ENCODE results near the gene MED26.
A peak's percentile ranks its signal among the peaks of the same experiment; 100 is the strongest.

MED26 gene

DNA sequence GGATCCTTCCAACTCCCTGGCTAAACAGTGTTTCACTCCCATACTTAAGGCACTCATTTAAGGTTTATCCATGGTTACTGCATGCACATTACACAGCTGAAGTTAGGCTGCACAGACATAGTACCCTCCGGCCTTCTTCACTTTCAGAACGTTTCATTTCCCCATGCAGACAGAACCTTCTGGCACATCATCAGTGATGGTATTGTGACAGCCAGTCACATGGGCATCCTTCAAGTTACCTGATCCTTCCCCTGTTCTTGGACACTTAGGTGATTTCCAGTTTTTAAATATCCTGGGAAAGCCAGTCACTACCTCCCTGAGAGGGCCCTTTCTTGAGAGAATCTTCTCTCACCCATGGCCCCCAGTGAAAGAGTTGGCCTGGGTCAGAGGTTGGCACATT lies 22.8 kb upstream of the MED26 start:
- no peak for DNase-seq (ENCODE audit: low spot score)

DNA sequence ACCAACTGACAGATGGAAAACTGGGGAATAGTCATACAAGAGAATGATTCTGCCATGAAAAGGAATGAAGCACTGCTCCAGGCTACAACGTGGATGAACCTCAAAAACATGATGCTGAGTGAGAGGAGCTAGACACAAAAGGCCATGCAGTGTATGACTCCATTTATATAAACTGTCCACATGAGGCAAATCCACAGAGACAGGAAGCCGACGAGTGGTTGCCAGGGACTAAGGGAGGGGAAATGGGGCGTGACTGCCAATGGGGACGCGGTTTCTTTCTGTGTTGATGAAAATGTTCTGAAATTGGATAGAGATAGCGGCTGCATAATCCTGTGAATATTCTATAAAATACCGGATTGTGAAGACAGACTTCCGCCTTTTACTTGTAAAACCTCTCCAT lies 21.7 kb upstream of the MED26 start:
- DNase-seq (ENCODE audit: low spot score) = no peak

DNA sequence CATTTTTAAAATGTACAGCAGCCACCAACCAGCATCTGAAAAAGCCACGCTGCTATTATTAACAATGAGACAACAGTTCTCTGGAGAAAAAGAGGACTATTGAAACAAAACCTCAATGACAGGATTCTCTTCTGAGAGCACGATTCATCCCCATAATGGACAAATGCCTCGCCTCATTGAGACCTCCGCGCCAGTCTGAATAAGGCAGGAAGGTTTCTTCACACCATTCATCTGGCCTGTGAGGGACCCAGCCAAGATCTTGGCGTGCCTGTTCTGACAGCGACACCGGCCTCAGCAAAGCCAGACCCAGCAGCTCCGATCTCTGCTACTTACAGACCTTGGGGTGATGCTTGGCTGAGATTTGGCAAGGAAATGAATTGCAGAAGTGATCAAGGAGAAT lies 17.1 kb upstream of the MED26 start:
- DNase-seq (ENCODE audit: low spot score) = no peak

DNA sequence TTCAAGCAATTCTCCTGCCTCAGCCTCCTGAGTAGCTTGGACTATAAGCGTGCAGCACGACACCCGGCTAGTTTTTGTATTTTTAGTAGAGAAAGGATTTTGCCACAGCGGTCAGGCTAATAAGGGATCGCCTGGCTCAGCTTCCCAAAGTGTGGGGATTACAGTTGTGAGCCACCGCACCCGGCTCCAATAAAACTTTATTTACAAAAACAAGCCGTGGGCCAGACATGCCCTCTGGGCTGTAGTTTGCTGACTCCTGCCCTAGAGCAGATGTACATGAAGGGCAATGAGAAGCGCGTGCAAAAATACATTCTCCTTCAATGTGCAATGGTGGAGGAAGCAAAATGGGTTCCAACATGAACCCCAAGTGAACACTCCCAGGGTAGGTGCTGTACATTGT lies 13.7 kb upstream of the MED26 start:
- DNase-seq (ENCODE audit: low spot score) = no peak

DNA sequence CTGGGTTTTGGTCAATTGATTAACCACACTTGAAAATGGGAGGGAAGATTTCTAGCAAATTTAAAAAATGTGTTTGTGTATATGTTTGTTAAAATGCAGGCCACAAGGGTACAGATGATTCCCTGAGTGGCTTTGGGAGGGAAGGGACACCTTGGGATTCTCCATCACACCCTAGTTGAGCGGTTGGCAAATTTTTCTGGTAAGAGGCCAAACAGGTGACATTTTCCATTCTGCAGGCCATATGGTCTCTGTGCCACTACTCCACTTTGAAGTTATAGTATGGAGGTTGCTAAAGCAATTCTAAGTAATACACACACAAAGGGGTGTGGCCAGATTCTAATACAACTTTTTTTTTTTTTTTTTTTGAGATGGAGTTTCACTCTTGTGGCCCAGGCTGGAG lies 12.9 kb upstream of the MED26 start:
- no peak for DNase-seq (ENCODE audit: low spot score)

DNA sequence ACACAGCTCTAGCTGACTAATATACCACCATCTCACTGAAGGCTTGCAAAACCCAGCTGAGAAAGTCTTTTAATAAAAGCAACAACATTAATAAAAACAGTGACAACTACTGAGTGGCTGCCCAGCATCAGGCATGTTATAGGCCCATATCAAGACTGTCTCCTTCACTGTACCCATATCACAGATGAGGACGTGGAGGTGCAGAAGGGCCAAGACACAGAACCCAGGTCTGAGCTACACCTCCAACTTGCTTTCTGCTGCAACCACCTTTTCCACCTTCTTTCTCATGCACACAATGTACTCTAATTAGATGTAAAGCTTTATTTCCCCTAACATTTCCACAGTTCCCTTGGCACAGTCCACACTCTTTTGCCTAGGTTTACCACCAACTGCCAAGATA lies 10.7 kb upstream of the MED26 start:
- no peak for DNase-seq (ENCODE audit: low spot score)

DNA sequence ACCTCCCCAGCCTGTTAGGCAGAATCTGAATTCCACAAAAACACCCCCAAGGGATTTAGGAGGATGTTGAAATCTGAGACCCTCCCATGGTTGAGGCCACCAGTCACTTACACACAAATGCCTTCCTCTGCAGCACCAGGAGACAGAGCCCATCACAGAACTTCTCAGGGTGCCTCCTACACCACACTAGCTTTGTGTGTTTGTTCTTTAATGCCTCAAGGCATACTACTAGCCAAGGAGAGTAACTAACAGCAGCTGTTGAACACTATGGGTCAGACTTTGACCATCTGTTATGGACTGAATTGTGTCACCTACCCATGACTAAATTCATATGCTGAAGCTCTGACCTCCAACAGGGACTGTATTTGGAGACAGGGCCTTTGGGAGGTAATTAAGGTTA lies 9.5 kb upstream of the MED26 start:
- no peak for DNase-seq (ENCODE audit: low spot score)

DNA sequence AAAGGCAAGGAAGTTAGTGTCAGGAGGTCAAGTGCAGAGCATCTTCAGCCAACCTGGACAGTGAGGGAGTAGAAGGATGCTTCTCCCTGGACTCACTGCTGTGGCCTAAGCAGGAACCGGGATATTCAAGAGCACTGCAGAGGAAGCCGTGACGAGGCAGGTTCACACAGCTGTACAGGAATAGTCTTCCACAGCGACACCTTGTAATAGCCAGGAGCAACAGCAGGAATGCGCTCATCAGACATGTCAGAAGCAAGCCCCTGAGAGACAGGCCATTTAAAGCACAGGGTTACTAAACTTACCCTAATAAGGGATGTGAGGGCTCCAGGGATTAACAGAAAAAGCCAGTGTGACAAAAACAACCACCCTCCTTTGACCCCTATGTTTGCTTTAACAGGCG lies 3.5 kb upstream of the MED26 start:
- no peak for DNase-seq (ENCODE audit: low spot score)

DNA sequence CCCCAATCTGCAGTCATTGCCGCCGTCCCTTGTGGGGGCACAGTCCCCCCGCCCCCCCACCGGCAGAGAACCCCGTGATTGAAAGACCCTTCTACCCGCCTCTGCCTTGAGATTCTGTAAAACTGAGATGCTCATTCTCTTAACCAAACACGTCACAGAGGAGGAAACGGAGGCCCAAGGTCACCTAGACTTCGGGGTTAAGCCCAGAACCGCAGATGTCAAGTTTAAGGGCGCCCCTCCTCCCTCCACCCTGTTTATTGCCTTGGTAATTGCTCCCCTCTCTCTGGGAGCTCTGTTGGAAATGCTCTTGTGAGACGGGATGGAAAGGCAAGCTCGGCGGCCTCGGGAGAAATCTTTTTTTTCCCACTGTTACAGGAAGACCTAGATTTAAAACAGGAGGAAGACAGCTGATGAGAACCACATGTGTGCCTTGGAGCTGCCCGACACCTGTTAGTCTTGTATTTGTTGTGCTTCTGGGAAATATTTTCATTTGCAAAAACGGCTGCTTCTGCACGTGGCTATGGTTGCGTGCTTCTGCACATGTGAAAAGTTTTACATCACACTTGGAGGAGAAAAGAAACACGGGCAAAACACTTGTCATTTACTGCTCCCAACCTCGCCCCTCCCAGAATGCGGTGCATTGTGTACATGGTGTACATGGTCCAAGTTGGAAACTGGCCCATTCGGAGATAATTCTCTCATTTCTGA lies 1.1 kb upstream of the MED26 start:
- DNase-seq (ENCODE audit: low spot score) = peak; percentile 44

DNA sequence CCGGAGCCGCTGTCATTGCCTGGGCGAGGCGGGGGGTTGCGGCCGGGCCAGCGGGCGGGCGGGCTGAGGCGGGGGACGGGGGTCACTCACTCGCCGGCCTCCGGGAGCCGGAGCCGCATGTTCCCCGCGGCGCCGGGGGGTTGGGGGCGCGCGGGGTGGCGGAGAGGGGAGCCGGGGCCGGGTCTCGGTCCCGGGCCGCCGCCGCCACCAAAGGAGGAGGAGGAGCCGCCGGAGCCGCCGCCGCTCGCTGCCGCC lies 149 bp downstream of the MED26 start:
- DNase-seq (ENCODE audit: low spot score) = no peak

DNA sequence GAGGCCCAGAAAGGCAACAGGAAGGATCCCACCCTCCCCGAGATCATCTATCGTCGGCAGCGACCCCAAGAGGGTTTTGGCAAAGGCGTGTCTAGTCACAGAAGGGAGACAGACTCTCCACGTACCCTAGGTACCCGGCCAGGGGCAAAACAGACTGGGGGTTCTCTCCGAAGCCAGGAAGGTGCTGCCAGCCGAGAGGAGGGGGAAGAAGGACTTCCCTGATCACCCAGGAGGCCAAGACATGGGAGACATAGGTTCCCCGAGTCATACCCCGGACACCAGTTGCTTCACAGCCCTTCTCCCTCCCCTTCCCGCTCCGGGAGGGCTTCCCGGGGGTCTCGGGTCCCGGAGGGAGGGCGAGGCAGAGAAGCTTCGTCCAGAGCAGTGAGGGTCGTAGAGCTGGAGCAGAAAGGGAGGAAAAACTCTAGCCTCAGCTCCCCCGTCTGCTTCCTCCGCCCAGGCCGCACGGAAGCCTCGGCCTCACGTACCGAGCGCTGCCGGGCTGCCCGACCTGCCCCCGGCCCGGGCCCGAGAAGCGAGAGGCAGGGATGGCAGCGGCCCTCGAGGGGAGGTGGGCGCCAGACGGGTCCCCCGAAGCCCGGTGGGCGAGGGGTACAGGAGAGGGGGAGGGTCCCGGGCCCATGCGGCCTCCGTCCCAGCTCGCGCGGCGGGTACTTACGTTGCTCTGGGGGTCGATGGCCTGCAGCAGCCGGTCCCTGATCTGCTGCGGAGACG lies 644 bp downstream of the MED26 start:
- peak; percentile 22 for DNase-seq (ENCODE audit: low spot score)

DNA sequence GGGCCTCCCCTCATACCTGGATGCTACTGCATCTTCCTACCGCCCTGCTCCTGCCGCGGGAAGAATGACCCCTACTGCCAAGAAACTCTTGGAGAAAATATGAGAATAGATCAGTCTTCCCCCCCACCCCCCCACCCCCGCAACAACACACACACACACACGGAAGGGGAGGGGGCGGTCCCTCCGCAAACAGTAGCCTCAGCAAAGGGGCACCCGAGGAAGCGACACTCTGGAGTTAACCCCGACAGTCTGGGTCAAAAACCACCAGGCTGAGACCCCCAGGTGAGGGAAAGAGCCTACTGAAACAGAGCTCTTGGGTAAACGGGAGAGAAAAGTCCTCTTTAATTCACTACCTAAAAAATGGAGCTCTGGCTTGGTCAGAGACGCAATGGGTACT lies 1.2 kb downstream of the MED26 start:
- DNase-seq (ENCODE audit: low spot score) = no peak

DNA sequence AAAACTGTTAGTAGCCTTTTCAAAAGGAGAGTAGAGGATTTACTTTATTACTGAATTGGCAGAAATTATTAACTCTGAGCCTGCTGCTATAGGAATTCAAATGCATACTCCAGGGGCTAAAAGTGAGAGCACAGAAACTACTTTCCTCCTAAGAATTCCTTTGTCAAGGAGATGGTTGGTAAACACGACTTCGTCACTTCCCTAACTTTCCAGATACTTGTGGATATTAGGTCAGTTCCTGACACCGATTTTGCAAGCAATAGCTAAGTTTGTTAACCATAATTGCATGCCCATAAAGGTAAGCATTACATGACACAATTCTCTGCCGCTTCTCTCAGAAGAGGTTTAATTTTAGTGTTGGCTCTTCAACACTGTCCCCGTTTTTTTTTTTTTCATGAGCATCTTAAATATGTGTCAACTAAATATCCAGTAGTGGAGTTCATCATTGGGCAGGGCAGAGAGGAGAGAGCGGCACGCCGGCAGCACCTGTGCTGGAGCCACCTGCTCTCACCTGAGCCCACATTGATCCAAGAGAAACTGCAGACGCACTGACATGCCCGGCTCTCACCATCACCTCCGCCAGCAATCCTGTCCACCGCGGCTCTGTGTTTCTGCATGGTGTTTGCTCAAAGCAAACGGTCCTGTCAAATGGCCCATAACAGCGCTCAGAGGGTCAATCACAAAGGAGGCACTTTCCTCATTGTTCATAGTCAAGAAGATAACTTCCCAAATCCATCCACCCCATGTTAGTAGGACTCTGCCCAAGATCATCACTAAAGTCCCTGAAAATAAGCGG lies 2.6 kb downstream of the MED26 start:
- DNase-seq (ENCODE audit: low spot score) = no peak

DNA sequence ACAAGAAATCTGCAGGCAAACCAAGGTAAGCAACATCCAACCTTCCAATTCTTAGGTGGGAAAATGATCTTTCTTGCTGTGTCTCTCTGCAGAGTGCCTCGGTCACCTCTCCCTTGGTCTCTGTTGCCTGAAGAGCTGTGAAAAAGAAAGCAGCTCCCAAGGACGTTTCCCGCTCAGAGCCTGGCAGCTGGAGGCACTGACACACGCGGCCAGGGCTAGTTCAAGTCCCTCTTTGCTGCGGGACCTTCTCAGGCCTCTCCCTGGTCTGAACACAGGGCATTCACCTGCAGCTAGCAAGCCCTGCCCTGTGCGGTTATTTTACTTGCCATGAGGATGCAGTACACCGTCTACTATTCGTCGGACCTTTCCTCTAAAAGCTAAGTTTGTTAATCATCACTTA lies 3.8 kb downstream of the MED26 start:
- no peak for DNase-seq (ENCODE audit: low spot score)

DNA sequence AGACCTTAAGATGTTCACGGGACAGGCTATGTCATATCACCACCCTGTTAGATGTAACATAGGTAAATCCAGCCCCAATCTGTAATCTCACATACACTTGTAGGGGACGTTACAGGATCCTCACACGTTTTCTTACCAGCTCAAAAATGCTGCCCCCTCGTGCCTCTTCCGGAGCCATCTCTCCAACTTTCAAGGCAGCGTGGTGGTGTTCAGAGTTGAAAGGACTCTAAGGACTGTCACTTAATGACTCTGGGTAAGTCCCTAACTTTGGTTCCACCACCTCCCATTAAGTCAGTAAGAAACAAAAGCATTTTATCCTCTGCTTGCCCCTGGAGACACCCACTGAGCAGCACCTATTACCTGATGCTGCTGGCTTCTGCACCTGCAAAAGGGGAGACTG lies 4.4 kb downstream of the MED26 start:
- no peak for DNase-seq (ENCODE audit: low spot score)

DNA sequence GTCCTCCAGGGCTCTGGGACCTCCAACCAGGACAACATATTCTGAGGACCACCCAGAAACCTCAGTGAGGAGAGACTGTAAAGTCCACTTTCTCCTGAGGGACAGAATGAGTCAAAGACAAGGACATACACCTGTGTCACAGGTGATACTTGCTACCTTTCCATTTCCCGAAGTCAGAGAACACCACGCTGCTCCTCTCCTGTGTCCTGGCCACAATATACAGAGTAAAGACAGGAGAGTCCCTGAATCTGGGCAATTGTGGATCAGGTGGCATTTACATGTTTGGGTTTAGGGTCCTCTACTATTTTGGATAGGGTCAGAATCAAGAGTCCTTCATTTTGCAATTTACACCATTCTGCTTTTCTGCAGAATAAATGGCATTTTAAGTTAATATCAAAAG lies 4.9 kb downstream of the MED26 start:
- DNase-seq (ENCODE audit: low spot score) = no peak

DNA sequence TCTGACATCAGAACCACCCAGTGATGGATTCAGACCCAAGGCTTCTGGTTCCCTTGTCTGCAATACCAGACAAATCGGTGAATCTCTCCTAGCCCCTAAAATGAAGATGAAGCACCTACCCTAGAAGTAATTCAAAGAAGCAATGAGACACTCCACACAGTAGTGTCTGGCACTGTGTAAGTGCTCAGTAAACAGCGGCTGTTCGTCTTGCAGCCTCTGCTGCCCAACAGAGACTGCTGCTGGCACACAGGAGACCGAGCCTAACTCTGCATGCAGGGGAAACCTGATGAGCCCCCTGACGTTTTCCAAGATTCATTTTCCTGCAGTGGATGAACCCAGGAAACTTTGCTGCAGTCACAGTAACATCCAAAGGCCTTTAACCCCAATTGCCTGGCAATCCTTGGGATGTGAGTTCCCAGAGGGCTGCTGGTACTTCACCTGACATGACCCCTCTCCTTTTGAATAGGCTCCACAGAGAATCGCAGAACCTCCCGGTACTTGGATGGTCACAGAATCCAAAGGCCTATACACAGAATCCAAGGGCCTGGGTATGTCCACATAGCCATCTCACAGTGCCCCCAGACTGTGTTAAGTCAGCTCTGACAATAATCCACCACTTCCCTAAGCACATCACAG lies 6.7 kb downstream of the MED26 start:
- no peak for DNase-seq (ENCODE audit: low spot score)

DNA sequence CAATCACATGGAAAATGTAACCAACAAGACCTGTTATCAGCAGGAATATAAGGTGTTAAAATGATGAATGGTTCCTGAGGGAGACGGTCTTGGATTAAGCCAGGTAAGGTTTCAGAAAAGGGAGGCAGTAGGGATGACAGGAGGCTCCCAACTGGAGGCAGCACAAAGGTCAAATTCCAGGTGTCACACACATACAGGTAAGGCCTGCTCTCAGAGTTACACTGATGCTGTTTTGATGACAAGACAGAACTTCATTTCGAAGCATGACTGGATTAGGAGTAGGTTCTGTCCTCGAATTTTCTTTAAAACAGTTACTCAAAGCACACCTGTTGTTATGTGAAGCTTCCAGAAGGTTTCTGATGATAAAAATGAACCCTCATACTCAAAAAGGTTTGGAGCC lies 7.4 kb downstream of the MED26 start:
- no peak for DNase-seq (ENCODE audit: low spot score)

DNA sequence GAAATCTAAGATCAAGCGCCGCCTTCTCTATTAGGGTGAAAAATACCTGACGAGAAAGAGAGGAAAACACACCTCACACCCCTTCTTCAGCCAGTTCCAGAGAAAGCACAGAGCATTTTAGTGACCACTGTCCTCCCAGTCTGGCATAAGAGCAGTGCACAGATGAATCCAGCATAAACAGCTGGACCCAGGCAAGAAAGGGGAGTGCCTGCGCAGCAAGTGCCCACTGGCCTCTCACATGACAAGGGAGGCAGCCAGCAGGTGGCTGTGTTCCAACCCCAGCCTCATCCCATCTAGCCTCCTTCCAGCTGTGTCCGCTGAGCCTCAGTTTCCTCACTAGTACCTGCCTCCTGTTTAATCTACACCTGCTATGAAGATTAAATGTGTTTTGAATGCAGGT lies 8.0 kb downstream of the MED26 start:
- DNase-seq (ENCODE audit: low spot score) = no peak

DNA sequence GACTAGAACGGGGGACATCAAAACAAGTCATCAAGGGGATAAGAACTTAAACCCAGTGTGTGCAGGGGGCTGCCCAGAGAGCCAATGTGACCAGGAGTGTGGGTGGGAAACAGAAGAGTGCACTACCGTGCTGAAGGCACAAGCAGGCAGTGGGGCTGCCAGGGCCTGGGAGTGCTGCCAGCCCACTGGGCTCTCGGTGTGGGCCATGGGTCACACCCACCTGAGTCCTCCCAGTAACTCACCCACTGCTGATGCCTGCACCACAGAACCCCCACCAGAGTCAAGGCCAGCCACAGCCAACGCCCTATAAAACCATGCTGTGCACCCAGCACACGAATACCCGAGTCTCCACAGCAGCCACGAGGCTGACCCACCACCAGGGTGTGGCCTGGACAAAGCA lies 8.5 kb downstream of the MED26 start:
- DNase-seq (ENCODE audit: low spot score) = no peak

DNA sequence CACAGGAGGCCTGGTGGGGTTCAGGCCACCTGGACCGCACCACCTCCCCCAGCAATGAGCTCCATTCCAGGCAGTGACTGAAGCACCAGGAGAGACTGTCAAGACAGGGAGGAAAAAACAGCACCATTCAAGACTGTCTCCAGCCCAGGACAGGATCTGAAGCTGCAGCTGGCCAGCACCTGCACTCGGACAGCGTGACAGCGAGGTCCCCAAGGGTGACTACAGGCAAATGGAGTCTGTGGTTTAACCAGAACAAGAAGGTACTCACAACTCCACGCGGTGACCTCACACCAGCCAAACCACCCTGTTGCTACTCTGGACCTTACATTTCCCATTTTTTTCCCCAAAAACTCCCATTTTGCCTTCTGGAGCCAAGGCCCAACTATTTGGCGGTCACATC lies 9.8 kb downstream of the MED26 start:
- no peak for DNase-seq (ENCODE audit: low spot score)

DNA sequence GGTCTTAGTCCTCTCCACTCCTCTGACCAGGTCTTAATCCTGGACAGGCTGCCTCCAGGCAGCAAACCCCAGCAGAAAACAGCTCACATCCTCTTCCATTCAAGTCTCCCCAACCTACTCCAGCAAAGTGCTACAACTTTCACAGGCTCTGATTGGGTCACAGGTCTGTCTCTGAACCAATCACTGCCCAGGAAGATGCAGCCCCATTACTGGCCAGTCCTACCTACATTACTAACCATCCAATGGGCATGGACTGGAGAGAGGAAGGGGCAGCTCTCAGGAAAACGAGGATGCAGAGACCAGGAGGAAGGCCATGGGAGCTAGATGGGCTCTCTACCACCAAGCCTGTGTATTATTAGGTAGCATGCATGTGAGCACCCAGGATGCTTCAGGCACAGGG lies 12.2 kb downstream of the MED26 start:
- DNase-seq (ENCODE audit: low spot score) = no peak

DNA sequence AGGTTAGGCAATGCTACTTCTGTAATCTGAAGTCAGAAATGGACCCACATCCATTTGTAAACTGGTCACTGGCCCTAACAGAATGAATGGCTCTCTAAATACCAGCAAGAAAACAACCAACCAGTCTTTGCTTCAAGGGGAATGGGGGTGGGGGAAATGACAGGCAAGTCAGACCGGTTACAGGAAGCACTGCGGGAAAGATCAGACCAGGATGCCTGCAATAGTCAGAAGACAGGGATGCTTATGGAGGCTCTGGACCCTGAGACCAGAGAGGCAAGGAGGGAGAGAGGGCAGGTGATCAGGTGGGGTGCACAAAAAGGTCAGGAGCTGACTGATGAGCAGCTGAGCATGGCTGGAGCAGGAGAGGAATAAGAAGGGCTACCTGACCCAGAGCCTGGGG lies 13.1 kb downstream of the MED26 start:
- DNase-seq (ENCODE audit: low spot score) = no peak

All from germinal center (tissue), 1 donor.